Measurements from ENCODE around the gene UCP1.

- TF ChIP-seq CTCF (tag by site-specific recombination; IDR thresholded peaks at IDR 0.05) (no peak), PATZ1 (tag by site-specific recombination; IDR thresholded peaks at IDR 0.05) (no peak), ZNF514 (tag by site-specific recombination; IDR thresholded peaks at IDR 0.05) (no peak), ZNF362 (tag by site-specific recombination; IDR thresholded peaks at IDR 0.05) (no peak), ZNF785 (tag by site-specific recombination; IDR thresholded peaks at IDR 0.05) (no peak), ZNF24 (tag by site-specific recombination; IDR thresholded peaks at IDR 0.05) (no peak)
Observed at GRCh38 chr4:140529434-140529833, 39.3 kb downstream of the UCP1 start.
